Activated T-cell treated with anti-CD3 and anti-CD28 coated beads, Interleukin-2, amount 50 U/mL, for 1 hour (primary cell): ENCODE results near the gene KIAA1210.
"Not testable (repeated sequence)": the region's sequence is repeated elsewhere in the genome, so short reads cannot be mapped to it uniquely, and the experiment has no call there.

ENCODE experiments used
- DNase-seq: peaks from one replicate; pipeline ENCODE4 v3.0.0-alpha.2; 2020

KIAA1210 gene

GRCh38 chrX:119030990-119031389, 96.6 kb downstream of the KIAA1210 start:
- no peak for DNase-seq

- DNase-seq = not testable (repeated sequence)
Measured at GRCh38 chrX:119029656-119030055, 98.0 kb downstream of the KIAA1210 start.

GRCh38 chrX:119028733-119029330, 98.8 kb downstream of the KIAA1210 start:
- DNase-seq = no peak
